ENCODE results near the gene COTL1. TPM values are rescaled to one million over a fixed set of nuclear protein-coding genes. Genes with fewer than 3 reads are reported as not detected.

COTL1 gene
- polyA plus RNA-seq, 4 donors: 65.9 to 144 (median 141) TPM

DNA sequence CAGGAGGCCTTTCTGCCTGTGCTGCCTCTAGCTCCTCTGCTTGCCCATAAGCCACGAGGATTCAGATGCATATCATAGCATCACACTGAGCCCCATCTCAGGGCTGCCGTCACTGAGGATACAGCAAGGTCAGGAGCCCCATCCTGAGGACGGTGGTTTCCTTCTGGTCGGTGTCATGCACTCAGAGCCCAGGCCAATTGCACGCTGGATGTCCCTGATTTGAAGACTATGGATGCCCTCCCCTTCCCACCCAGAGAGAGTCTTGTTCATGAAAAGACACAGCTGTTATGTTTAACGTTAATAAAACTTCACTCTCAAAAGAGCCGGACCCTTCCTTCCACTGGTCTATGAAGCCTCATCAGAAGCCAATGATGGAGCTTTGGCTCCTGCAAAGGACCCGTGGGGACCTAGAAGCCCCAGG, 19.9 kb downstream of the COTL1 start:
- no peak for DNase-seq (ENCODE audit: low read depth in 4 of 4, low spot score in 3 of 4)

DNA sequence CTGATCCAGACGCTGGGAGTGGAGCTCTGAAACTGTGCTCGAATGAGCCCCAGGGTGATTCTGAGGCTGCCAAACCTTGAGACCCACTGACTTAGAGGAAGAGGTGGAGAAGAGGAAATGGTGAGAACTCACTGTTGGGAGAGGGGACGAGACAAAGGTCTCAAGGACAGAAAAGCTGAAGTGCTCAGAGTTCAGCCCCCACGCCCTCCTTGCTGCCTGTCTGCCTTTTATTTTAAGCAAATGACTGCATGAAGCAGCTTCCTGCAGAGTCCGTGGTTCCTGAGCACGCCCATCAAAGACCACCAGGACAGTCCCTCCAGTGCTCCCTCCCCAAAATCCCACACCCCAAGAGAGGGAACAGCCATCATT, 20.4 kb downstream of the COTL1 start:
- DNase-seq (ENCODE audit: low read depth in 4 of 4, low spot score in 3 of 4): no peak

DNA sequence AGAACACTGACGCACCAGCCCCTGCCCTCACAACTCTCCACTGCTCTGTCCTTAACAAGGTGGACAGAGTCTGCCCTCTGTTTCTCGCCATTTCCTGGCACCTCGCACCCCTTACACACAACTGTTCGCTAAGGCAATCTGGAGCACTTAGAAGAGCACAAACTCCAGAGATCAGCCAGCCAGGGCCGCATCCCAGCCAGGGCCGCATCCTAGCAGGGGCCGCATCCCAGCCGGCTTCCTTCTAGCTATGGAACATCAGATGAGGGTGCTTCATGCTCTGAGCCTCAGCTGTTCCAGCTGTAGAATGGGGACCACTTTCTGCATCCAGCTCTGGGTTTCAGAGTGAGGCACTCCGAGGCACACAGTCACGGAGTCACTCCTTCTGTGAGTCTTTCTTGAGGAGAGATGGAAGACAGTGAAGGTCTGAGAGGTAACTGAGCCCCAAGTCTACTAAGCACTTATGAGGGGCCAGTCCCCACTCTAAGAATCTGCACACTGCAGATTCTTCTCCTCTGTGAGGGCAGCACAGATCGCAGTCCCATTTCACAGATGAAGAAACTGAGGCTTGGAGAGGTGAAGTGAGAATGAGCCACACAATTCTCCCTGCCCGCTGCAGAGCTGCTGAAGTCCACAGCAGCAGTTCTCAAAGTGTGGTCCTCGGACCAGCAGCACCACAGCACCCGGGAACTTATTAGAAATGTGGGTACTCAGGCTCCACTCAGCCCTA, 20.9 kb downstream of the COTL1 start:
- DNase-seq (ENCODE audit: low read depth in 4 of 4, low spot score in 3 of 4): no peak

DNA sequence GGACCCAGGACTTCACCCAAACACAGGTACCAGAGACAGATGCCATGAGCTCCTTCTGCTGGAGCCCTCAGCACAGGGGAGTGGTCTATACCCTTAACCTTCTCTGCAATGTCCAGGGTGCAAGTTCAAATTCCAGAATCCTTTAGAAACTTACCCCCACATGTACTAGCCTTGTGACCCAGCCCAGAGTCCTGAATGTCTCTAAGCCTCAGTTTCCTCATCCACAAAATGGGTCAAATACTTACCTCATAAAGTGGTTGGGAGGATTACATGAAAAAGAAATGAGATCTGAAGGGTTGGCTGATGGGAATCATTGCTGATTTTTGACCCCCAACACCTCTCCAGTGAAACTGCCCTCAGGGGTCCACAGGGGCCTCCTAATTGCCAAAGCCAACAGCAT, 21.7 kb downstream of the COTL1 start:
- DNase-seq (ENCODE audit: low read depth in 4 of 4, low spot score in 3 of 4): no peak

DNA sequence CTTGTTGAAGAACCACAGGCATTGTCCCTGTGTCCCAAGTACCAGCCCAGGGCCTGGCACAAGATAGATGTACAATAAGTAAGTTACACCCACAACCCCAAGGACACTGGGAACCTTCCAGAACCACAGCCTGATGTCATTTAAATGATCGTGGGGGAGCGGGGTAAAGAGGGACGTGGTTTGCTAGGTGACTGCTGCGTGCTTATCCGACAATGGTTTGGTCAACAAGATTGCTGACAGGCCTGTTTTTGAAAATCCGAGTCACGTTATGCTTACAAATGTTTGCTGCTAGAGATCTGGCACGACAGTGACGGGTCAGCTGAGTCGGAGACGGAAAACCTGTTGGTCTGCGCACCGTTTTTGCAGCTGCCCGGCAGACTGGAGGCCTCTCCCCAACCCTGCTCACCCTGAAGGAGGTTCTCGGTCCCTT, 22.8 kb downstream of the COTL1 start:
- DNase-seq (ENCODE audit: low read depth in 4 of 4, low spot score in 3 of 4): no peak

DNA sequence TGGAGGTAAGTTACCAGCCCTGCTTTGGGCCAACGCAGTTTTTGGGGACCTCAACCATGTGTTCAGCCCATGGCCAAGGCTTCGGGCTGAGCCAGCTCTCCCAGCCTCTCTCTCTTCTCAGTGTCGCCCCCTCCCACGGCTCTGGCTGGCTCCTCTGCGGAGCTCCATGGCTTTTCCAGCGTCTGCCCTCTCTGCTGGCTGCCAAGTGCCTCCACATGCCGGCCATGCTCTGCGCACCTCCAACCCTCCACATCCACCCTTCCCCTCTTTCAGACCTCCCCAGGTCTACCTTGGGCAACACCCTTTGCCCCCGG, 23.2 kb downstream of the COTL1 start:
- DNase-seq (ENCODE audit: low read depth in 4 of 4, low spot score in 3 of 4): no peak

DNA sequence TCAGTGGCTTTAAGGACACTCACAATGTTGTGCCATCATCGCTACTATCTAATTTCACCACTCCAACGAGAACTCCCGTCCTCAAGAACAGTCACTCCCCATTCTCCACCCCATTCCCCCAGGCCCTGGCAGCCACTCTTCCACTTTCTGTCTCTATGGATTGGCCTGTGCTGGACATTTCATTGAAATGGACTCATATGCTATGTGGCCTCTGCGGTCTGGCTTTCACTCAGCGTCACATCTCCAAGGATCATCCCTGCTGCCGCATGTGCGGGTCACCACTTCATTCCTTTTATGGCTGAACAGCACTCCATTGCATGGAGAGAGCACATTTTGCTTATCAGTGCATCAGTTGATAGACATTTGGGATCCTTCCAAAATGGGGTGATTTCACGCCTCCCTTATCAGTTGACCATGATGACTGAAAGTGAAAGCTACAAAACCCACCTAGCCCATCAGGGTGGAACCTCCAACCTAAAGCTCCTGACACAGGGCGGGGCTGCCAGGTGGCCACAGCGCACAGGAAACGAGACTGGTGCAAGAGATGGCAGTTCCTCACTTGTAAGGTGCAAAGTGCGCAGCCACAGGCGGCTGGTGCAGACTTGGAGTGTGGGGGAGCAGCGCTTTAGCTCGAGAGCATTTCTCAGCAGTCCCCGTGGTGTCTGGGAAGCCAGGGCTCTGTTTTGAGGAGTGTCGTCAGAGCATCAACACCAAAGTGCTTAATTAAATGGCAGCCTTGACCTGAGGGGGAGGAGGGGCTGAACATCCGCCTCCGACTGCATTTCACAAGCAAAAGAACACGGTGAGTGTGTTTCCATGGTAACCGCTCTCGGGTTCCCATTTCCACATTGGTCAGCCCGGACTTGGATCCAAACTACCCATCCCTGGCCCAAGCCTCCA, 23.8 kb downstream of the COTL1 start:
- DNase-seq (ENCODE audit: low read depth in 4 of 4, low spot score in 3 of 4): peak in 1 of 4 donors; percentile 76

DNA sequence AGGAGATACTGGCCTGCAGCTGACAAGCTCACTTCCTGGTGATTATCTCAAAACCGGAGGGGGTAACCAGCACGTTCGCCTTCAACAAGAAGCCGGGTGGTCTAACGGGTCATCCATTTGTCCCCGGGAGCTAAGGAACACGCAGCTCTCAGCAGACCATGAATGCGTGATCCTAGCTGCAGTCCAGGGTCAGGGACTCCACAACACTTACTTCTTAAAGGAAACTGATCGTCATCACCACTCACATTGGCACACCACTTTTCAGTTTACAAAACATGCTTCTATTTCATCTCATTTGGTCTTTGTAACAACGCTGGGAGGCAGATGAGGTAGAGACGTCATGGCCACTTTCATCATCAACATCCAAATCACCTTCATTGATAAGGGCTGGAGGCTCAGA, 25.2 kb downstream of the COTL1 start:
- DNase-seq (ENCODE audit: low read depth in 4 of 4, low spot score in 3 of 4): no peak

DNA sequence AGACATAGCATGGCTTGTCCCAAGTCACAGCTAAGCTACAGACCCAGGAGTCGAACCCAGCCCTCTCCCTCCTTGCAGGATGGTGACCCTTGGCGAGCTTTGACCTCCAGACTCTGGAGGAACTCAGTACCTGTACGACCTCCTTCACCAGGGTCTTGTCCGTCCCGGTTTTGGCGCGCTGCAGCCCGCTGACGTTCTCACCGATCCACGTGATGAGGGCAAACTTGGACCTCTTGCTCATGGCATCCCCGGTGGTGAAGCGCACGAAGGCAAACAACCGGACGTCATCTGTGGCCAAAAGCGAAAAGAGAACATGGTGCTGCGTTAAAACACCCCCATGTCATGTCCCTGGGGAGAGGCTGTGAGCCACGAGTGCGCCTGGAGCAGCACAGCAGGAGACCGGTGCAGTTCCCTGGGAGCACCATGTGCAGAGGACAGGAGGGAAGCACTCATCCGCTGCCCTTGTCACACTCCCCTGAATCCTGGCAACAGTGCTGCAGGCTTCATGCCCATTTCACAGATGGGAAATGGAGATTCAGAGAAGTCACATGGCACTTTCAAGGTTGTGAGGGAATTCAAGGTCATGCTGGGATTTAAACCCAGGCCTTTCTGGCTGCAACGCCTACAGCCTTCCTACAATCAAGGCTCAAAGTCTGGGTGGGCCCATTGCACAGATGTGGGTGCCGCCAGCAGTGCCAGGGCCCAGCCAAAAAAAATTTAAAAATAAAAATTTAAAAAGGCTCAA, 27.7 kb downstream of the COTL1 start:
- DNase-seq (ENCODE audit: low read depth in 4 of 4, low spot score in 3 of 4): no peak

DNA sequence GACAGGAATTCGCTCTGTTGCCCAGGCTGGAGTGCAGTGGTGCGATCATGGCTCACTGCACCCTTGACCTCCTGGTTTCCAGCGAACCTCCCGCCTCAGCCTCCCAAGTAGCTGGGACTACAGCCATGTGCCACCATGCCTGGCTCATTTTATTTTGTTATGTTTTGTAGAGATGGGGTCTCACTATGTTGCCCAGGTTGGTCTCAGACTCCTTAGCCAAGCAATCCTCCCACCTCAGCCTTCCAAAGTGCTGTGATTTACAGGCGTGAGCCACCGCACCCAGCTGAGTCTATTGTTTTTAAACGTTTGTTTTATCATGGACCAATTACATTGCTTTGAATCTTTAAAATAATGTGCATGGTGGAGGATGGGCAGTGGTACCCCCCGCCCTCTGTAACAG, 28.9 kb downstream of the COTL1 start:
- no peak for DNase-seq (ENCODE audit: low read depth in 4 of 4, low spot score in 3 of 4)

DNA sequence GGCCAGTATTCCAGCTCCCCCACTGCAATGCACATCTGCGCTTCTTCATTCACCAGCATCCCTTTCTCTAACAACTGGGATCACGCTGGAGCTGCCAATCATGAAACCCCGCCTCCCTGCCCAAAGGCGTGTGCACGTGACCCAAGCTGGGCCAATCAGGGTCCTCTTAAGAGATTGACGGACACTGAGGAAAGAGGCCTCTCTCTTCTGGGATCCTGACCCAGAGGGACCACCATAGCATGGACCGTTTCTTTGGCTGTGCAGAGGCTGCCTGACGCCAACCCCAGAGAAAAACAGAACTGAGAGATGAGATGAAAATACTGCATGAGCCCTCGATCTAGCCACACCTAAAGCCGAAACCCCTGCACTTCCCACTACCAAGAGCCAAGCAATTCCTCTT, 32.0 kb downstream of the COTL1 start:
- DNase-seq (ENCODE audit: low read depth in 4 of 4, low spot score in 3 of 4): no peak

DNA sequence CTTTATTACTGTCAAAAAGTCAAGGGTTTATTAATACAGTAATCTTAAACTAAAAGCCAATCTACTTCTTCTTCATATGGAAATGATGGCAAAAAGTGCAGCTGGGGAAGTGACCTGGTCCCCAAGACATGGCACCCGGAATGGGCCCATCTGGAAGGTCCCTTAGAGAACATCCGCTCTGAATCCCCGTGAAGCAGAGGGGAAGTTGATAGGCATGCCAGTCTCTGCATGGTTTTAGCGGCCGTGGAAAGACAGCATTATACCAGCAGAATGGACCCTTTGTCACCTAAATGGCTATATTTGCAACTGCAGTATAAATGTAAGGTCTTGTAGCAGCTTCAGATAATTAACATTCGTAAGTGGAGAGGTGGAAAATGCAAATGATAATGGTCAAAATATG, 32.4 kb downstream of the COTL1 start:
- no peak for DNase-seq (ENCODE audit: low read depth in 4 of 4, low spot score in 3 of 4)

DNA sequence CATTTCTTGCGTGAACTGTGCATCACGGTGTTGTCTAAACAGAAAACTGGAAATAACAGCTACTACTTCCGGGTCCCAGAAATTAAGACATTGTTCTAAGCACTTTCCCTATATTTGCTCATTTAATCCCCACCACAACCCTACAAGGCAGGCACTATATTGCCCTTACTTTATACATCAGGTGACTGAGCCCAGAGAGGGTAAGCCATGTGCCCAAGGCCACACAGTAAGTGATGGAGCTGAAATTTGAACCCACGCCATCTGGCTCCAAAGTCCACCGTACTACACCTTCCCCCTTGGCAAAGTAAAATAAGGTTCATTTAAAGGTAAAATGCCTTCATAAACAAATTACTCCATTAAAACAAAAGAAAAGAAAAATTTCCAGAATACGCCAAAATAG, 33.2 kb downstream of the COTL1 start:
- DNase-seq (ENCODE audit: low read depth in 4 of 4, low spot score in 3 of 4): no peak

DNA sequence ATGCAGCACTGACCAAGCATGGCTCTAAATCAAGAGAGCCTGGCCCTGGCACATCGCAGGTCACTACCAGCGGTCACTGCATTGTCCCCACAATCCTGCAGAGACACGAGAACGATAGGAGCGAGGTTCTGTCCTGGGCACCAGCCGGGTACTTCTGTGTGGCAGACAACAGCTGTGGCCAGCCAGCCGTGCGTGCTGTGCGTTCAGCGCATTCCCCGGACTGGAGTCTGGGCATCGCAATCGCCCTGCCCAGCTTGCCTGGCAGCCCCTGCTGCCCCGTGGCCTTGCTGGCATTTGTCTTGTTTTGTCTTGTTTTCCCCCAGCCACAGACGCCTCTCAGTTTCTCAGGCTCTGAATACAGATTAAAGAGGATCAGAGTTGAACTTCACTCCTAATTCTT, 33.9 kb downstream of the COTL1 start:
- DNase-seq (ENCODE audit: low read depth in 4 of 4, low spot score in 3 of 4): no peak

DNA sequence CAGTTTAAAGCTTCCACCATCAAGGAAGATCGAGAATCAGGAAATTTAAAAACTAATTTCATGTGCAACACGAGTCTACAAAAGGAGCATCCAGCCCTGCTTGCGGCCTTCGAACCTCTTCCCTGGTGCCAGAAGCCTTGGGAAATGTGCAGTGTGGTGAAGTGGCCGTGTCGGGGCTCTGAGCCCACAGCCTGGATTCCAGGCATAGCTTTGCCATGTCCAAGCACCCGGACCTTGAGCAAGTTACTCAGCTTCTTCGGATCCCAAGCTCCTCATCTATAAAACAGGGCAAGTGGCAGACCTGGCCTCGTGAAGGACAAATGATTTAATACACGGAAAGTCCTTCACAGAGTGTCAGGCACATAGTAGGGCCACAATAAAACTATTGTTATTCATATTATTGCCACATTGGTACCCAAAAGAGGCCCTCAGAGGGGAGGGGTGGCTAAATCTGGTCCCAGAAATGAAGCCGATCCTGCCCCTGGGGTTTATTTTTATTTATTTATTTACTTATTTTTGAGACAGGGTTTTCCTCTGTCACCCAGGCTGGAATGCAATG, 34.8 kb downstream of the COTL1 start:
- no peak for DNase-seq (ENCODE audit: low read depth in 4 of 4, low spot score in 3 of 4)

DNA sequence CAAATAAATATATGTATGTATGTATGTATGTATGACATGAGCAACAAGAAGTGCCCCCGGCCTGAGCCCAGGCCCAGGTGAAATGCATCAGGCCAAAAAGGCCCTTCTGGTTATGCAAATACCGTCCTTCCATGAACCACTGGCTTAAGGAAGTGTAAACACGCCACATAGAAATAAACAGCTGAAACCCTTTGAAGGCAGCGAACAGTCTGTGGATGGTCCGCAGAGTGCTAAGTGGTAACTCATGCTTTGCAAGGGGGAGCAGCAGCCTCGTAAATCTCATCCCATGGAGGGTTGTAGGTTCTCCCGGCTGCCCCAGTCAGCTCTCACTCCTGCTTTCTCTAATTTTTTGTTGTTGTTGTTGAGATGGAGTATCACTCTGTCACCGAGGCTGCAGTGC, 36.7 kb downstream of the COTL1 start:
- DNase-seq (ENCODE audit: low read depth in 4 of 4, low spot score in 3 of 4): no peak

DNA sequence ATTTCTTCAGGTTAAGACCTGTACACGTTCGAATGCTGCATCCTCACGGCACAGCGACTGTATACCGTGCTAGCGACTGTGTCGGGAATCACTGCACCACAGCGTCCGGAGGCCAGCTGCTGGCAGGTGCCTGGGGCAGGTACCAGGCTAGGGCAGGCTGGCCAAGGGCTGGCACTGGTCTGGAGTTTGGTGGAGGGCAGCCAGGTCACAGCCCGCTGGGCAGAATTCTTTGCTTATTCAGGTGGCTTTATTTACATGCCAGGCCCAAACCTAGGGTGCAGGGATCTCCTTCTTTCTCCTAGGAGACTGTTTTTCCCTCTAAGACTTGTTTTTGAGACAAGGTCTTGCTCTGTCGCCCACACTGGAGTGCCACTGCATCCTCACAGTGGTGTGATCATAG, 37.9 kb downstream of the COTL1 start:
- DNase-seq (ENCODE audit: low read depth in 4 of 4, low spot score in 3 of 4): no peak

DNA sequence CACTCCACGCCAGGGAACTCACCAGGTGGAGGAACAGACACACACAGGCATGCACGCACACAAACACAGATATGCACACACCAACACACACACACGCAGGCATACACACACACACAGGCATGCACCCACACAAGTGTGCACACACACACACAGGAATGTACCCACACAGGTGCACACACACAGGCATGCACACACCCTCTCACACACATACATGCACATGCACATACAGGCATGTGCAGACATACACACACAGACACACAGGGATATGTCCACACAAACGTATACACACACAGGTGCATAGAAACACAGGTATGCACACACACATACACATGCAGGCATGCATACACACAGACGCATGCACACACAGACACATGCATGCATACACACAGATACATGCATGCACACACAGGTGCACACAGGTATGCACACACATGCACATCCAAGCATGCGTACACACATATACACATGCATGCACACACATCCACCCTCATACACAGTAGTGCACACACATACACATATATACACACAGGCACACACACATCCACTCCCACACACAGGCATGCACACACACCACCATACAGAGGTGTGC, 39.2 kb downstream of the COTL1 start:
- DNase-seq (ENCODE audit: low read depth in 4 of 4, low spot score in 3 of 4): no peak

DNA sequence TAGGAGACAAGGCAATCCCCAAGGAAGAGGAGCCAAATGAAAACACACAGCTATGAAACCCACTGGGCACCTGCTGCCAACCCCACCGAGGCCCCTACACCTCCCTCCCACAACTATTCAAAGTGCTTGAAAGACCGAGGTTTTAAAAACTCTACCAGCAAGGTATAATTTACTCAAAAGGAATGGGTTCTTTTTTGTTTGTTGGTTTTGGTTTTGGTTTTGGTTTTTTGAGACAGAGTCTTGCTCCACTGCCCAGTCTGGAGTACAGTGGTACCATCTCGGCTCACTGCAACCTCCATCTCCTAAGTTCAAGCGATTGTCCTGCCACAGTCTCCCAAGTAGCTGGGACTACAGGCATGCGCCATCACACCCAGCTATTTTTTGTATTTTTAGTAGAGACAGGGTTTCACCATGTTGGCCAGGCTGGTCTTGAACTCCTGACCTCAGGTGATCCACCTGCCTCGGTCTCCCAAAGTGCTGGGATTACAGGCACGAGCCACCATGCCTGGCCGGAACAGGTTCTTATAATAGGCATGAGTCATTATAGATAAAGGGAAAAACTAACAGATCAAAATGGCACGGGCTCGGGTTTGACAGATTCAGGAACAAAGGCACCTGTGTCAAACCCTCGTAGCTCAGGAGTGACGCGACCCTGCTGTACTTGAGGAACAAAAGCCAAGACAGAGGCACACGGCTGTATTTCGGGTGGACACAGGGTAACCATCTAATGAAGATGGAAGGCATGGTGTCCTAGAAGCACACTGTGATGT, 40.7 kb downstream of the COTL1 start:
- no peak for DNase-seq (ENCODE audit: low read depth in 4 of 4, low spot score in 3 of 4)

DNA sequence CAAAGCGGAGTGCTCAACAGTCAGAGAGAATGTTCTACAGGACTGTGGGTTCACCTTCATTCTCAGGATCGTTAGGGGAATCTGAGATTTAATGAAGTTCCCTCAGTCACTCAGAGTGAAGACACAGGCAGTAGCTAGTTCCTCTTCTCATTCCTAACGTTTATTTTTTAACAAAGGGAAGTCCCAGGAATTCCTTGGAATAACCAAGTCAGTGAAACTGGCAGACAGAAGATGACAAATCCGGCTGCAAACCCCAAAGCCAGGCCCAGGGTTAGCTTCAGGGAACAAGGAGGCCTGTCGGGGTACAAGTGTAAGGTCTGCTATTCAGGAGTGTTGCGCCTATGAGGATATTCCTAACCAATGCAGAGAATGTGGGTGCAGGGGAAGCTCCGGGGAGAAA, 42.0 kb downstream of the COTL1 start:
- no peak for DNase-seq (ENCODE audit: low read depth in 4 of 4, low spot score in 3 of 4)
